MCF 10A (cell line): Measurements from ENCODE around the gene INTS12. TPM values are rescaled to one million over a fixed set of nuclear protein-coding genes. Genes with fewer than 3 reads are reported as not detected.

ENCODE experiments used
- BruUV-seq: library from RNA; stranded (reverse); fragments of 400-500 nt; replicated peaks from 2 replicates; lab custom pipeline; 2021; lab: Mats Ljungman, UMichigan
- CTCF ChIA-PET: fragments of 300-600 bp; sonication (Branson Sonifier 250); formaldehyde crosslinking; extraction: SDS; loops from one replicate; lab custom pipeline; 2021; ENCODE audit warnings: antibody characterized with exemption, inconsistent platforms; lab: Yijun Ruan, JAX
- POLR2A ChIA-PET: fragments of 300-600, 350-650 bp; sonication (Branson Sonifier 250); formaldehyde crosslinking; extraction: SDS; loops from one replicate; lab custom pipeline; 2020; ENCODE audit warnings: antibody characterized with exemption, inconsistent platforms; lab: Yijun Ruan, JAX
- DNase-seq: peaks from one replicate; pipeline ENCODE4 v3.0.0-alpha.2; 2018; ENCODE audit not compliant: unreplicated experiment
- H3K27ac Mint-ChIP-seq: one replicate; pipeline ENCODE4 v1.8.0; 2022; ENCODE audit warnings: mild to moderate bottlenecking, low read depth, mixed read lengths; ENCODE audit not compliant: unreplicated experiment
- H3K27me3 Mint-ChIP-seq: one replicate; pipeline ENCODE4 v1.8.0; 2022; ENCODE audit warnings: mixed read lengths; ENCODE audit not compliant: insufficient read depth, unreplicated experiment
- H3K36me3 Mint-ChIP-seq: one replicate; pipeline ENCODE4 v1.8.0; 2022; ENCODE audit warnings: mild to moderate bottlenecking, moderate library complexity, mixed read lengths; ENCODE audit not compliant: insufficient read depth, unreplicated experiment
- H3K4me1 Mint-ChIP-seq: one replicate; pipeline ENCODE4 v1.8.0; 2022; ENCODE audit warnings: mixed read lengths; ENCODE audit not compliant: insufficient read depth, unreplicated experiment
- H3K4me3 Mint-ChIP-seq: one replicate; pipeline ENCODE4 v1.8.0; 2022; ENCODE audit warnings: mild to moderate bottlenecking, moderate library complexity, mixed read lengths; ENCODE audit not compliant: unreplicated experiment
- H3K9me3 Mint-ChIP-seq: one replicate; pipeline ENCODE4 v1.8.0; 2022; ENCODE audit warnings: mixed read lengths; ENCODE audit not compliant: unreplicated experiment
- intact Hi-C: fragments of 100-400 bp; cut with micrococcal nuclease; formaldehyde crosslinking; loops from 2 replicates; pipeline ENCODE4 v1.14.1; 2022
- total RNA-seq: library from RNA; stranded (reverse); gene quantifications from 2 replicates; pipeline ENCODE4 v1.2.3, GENCODE V29; 2022
- TF ChIP-seq, protein P1 (sequence below): fragments of 200-600 bp; IDR thresholded peaks from one replicate; pipeline ENCODE4 v1.8.0; 2022; ENCODE audit warnings: antibody characterized with exemption, mild to moderate bottlenecking; ENCODE audit not compliant: unreplicated experiment

INTS12 gene
- total RNA-seq, 1 experiment from 2014 or later: 40.0 TPM

- no peaks in the 10 kb centered on the region for H3K27me3 Mint-ChIP-seq
Observed at GRCh38 chr4:105686571-105686970, 21.9 kb downstream of the INTS12 start.

DNA sequence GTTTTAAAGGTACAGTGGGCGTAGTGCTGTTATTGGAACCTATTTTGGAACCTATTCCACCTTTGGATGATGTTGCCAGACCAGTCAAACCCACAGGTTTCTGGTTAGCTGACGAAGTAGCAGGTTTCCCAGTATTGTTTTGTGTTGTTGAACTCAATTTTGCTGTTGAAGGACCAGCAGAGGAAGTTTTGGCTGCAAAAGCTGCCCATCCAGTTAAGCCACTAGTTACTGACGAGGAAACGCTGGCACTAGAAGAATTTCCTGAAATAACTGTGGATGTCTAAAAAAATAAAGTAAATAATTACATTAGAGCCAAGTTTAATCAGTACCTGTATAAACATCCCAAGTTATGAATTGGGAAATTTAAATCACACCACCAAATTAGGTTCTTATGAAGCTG, 25.5 kb downstream of the INTS12 start:
- no peaks in the 10 kb centered on the region for H3K27me3 Mint-ChIP-seq
- POLR2A ChIA-PET: no interaction called here
- DNase-seq: no peak
- intact Hi-C loops: no loop called here
- H3K4me1 Mint-ChIP-seq: no peaks in the 10 kb centered on the region
- H3K36me3 Mint-ChIP-seq: peaks cover 64% of the 10 kb centered on the region
- H3K27ac Mint-ChIP-seq: no peak overlapping the region
- no peak overlapping the region for H3K4me3 Mint-ChIP-seq
- BruUV-seq: no TSS peak
- CTCF ChIA-PET: interaction anchor here (0.6 to 1.2 kb wide), 6 partner anchors 27 to 437 kb away, joined by 3 to 4 read pairs (median 4); partner anchors contain the start of gene PPA2
- TF ChIP-seq, protein P1, sequence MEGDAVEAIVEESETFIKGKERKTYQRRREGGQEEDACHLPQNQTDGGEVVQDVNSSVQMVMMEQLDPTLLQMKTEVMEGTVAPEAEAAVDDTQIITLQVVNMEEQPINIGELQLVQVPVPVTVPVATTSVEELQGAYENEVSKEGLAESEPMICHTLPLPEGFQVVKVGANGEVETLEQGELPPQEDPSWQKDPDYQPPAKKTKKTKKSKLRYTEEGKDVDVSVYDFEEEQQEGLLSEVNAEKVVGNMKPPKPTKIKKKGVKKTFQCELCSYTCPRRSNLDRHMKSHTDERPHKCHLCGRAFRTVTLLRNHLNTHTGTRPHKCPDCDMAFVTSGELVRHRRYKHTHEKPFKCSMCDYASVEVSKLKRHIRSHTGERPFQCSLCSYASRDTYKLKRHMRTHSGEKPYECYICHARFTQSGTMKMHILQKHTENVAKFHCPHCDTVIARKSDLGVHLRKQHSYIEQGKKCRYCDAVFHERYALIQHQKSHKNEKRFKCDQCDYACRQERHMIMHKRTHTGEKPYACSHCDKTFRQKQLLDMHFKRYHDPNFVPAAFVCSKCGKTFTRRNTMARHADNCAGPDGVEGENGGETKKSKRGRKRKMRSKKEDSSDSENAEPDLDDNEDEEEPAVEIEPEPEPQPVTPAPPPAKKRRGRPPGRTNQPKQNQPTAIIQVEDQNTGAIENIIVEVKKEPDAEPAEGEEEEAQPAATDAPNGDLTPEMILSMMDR: no peak
- H3K9me3 Mint-ChIP-seq: no peaks in the 10 kb centered on the region

More at GRCh38 chr4:105686571-105686970, 21.9 kb downstream of the INTS12 start:
- ChIA-PET POLR2A (no interaction called here), CTCF (no interaction called here)
- H3K4me1 Mint-ChIP-seq: no peaks in the 10 kb centered on the region
- no peak overlapping the region for H3K4me3 Mint-ChIP-seq
- no peak overlapping the region for H3K27ac Mint-ChIP-seq
- intact Hi-C loops: no loop called here
- TF ChIP-seq, protein P1: no peak
- H3K9me3 Mint-ChIP-seq: no peaks in the 10 kb centered on the region
- BruUV-seq: no TSS peak
- H3K36me3 Mint-ChIP-seq: peaks cover 79% of the 10 kb centered on the region
- no peak for DNase-seq

GRCh38 chr4:105679186-105679585, 29.3 kb downstream of the INTS12 start:
- Mint-ChIP-seq H3K36me3 (peaks cover 33% of the 10 kb centered on the region), H3K4me3 (no peak overlapping the region), H3K9me3 (no peaks in the 10 kb centered on the region), H3K27ac (no peak overlapping the region), H3K4me1 (peaks cover under 1% of the 10 kb centered on the region), H3K27me3 (no peaks in the 10 kb centered on the region)
- peak; percentile 17 for DNase-seq
- TF ChIP-seq, protein P1: no peak
- no TSS peak for BruUV-seq
- intact Hi-C loops: no loop called here
- POLR2A ChIA-PET: interaction anchor here (0.5 kb wide), 1 partner anchor 150 kb away, joined by 4 read pairs; no protein-coding TSS in a partner anchor
- CTCF ChIA-PET: interaction anchor here (0.6 to 0.7 kb wide), 2 partner anchors 16 to 496 kb away, joined by 3 to 5 read pairs; no protein-coding TSS in a partner anchor

DNA sequence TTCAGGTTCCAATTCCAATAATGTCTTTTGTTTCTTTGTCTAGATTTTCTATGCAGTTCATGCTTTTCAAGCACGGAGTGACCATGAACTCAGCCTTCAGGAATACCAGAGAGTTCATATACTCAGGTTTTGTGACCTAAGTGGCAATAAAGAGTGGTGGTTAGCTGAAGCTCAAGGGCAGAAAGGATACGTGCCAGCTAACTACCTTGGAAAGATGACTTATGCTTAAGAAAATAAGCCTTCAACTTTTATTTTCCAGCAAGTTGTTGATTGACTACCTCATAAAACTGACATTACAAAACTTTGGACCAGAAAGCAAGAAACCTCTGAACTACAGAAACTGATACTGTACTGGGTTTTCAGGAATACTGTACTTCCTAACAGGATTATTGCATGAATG, 30.8 kb downstream of the INTS12 start:
- Mint-ChIP-seq H3K4me3 (no peak overlapping the region), H3K27ac (no peak overlapping the region), H3K9me3 (no peaks in the 10 kb centered on the region), H3K4me1 (peaks cover 4% of the 10 kb centered on the region), H3K36me3 (peaks cover 19% of the 10 kb centered on the region), H3K27me3 (no peaks in the 10 kb centered on the region)
- TF ChIP-seq, protein P1: no peak
- no peak for DNase-seq
- CTCF ChIA-PET: interaction anchor here (0.6 to 1.1 kb wide), 5 partner anchors 10 to 442 kb away, joined by 3 to 4 read pairs (median 3); partner anchors contain the start of genes GSTCD and INTS12
- no TSS peak for BruUV-seq
- POLR2A ChIA-PET: no interaction called here
- intact Hi-C loops: no loop called here
